Measurements from ENCODE around the gene RAMAC.
"Not testable (repeated sequence)": the region's sequence is repeated elsewhere in the genome, so short reads cannot be mapped to it uniquely, and the experiment has no call there.

Gene RAMAC

DNA sequence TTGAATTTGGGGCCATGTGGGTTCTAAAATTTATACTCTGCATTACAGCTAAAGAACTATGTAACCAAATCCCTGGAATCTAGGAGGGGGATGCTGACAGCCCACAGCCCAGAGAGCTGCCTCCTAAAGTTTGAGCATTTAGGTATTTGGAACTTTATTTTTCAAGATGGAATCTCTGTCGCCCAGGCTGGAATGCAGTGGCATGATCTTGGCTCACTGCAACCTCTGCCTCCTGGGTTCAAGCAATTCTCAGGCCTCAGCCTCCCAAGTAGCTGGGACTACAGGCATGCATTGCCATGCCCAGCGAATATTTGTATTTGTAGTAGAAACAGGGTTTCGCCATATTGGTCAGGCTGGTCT is 14.6 kb downstream of the RAMAC start:
- H3K27ac ChIP-seq; H3K27me3 ChIP-seq (ENCODE audit: insufficient read depth, low read depth); H3K36me3 ChIP-seq (ENCODE audit: insufficient read depth); H4K20me1 ChIP-seq (ENCODE audit: insufficient read depth); H3K4me1 ChIP-seq (ENCODE audit: low read depth, poor library complexity, severe bottlenecking); H3K4me2 ChIP-seq; H3K79me2 ChIP-seq (ENCODE audit: insufficient read depth, low read depth); H3K9ac ChIP-seq; H2AFZ ChIP-seq (ENCODE audit: low read depth); H3K4me3 ChIP-seq (IDR thresholded peaks at IDR 0.05; ENCODE audit: insufficient read depth, low read depth, low read length): not testable (repeated sequence)
- TF ChIP-seq, protein P1, sequence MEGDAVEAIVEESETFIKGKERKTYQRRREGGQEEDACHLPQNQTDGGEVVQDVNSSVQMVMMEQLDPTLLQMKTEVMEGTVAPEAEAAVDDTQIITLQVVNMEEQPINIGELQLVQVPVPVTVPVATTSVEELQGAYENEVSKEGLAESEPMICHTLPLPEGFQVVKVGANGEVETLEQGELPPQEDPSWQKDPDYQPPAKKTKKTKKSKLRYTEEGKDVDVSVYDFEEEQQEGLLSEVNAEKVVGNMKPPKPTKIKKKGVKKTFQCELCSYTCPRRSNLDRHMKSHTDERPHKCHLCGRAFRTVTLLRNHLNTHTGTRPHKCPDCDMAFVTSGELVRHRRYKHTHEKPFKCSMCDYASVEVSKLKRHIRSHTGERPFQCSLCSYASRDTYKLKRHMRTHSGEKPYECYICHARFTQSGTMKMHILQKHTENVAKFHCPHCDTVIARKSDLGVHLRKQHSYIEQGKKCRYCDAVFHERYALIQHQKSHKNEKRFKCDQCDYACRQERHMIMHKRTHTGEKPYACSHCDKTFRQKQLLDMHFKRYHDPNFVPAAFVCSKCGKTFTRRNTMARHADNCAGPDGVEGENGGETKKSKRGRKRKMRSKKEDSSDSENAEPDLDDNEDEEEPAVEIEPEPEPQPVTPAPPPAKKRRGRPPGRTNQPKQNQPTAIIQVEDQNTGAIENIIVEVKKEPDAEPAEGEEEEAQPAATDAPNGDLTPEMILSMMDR (conservative IDR thresholded peaks at IDR 0.05; ENCODE audit: low read depth, low read length): 0 out of 2 replicates have a peak, but pooled peaks have one; percentile 16

DNA sequence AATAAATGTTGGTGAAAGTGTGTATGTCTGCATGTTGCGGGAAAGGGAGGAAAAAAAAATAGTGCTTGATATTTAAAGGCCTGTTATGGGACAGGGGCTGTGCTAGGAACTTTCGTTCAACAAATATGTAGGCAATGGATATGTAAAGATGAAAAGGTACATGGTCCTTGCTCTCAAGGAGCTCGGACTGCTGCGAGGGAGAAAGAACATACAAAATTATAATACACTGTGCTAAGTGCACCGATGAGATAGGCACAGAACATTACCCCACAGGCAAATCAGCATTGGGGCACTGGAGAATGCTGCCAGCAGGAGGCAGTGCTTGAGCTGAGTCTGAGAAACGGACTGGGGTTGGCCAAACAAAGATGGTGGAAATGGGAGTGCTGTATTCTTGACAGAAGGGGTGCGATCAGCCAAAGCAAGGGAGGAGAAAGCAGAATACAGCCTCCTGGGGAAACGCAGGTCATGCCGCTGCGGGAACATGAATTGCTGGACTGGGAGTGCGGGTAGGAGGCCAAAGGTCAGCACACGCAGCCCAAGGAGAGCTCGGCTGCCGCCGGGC is 24.8 kb downstream of the RAMAC start:
- H3K4me2 ChIP-seq: peak overlapping the region; percentile 74
- H3K36me3 ChIP-seq (ENCODE audit: insufficient read depth): 0 out of 2 replicates have a peak, but pooled peaks cover 4% of the 10 kb centered on the region
- peaks cover 14% of the 10 kb centered on the region for H3K79me2 ChIP-seq (ENCODE audit: insufficient read depth, low read depth)
- peak overlapping the region; percentile 54 for H3K27ac ChIP-seq
- peak overlapping the region; percentile 76; the same call in 1 of the 2 replicates for H2AFZ ChIP-seq (ENCODE audit: low read depth)
- H3K9ac ChIP-seq: peak overlapping the region; percentile 43; the same call in 1 of the 2 replicates
- H3K4me1 ChIP-seq (ENCODE audit: low read depth, poor library complexity, severe bottlenecking): peaks cover 33% of the 10 kb centered on the region
- TF ChIP-seq, protein P1 (conservative IDR thresholded peaks at IDR 0.05; ENCODE audit: low read depth, low read length): peak; percentile 71
- no peaks in the 10 kb centered on the region for H3K27me3 ChIP-seq (ENCODE audit: insufficient read depth, low read depth)
- H3K4me3 ChIP-seq (IDR thresholded peaks at IDR 0.05; ENCODE audit: insufficient read depth, low read depth, low read length): peak overlapping the region; percentile 23
- H4K20me1 ChIP-seq (ENCODE audit: insufficient read depth): no peaks in the 10 kb centered on the region

DNA sequence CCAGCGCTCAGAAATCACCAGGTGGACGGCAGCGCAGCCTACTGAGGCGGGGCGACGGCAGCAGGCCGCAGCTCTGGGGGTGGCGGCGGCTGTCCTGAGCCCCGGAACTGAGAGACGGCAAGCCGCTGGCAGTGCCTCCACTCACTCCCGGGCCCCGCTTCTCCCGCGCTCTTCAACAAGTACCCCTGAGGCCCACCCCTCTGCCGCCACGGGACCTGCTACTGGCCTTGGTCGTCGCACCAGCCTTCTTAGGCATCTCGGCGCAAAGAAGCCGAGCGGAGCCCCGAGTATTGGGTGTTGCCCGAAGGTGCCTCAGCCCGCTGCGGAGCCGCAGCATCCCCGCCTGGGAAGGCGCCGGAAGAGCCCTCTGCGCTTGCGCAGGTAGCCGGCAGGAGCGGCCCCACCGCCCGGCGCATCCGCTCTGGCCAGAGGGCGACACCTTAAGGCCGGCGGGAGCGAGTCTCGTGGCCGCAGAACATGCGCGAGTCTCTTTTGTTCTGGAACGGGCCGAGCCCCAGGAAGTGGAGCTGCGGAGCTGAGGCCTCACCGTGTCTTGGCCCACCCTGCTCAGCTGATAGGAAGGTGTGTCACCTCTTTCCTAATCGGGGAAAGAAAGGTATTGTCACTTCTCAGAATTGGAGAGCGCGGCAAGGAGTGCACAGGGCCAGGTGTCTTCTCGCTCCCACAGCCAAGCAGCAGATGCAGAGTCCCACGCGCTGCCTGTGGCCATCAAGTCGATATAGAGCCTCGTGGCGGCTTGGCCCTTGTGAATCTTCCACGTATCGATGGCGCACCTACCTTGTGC is 25.5 kb downstream of the RAMAC start, which contains the start of gene C15orf40:
Gene C15orf40 (minus strand): TSS at position 369 of the 805 bp plus-strand sequence. CDS start 32 bp downstream, at position 337.
- peak within 1 kb of the TSS; percentile 43; the same call in 1 of the 2 replicates for H3K9ac ChIP-seq
- H4K20me1 ChIP-seq (ENCODE audit: insufficient read depth): no peaks in the 10 kb centered on the region
- H3K4me2 ChIP-seq: peak within 1 kb of the TSS; percentile 74
- H3K79me2 ChIP-seq (ENCODE audit: insufficient read depth, low read depth): peaks cover 14% of the 10 kb centered on the region
- peak within 1 kb of the TSS; percentile 54 for H3K27ac ChIP-seq
- TF ChIP-seq, protein P1 (conservative IDR thresholded peaks at IDR 0.05; ENCODE audit: low read depth, low read length): no peak
- H2AFZ ChIP-seq (ENCODE audit: low read depth): peak within 1 kb of the TSS; percentile 76
- peaks cover 33% of the 10 kb centered on the region for H3K4me1 ChIP-seq (ENCODE audit: low read depth, poor library complexity, severe bottlenecking)
- no peaks in the 10 kb centered on the region for H3K27me3 ChIP-seq (ENCODE audit: insufficient read depth, low read depth)
- H3K4me3 ChIP-seq (IDR thresholded peaks at IDR 0.05; ENCODE audit: insufficient read depth, low read depth, low read length): peak within 1 kb of the TSS; percentile 23
- 0 out of 2 replicates have a peak, but pooled peaks cover 4% of the 10 kb centered on the region for H3K36me3 ChIP-seq (ENCODE audit: insufficient read depth)

DNA sequence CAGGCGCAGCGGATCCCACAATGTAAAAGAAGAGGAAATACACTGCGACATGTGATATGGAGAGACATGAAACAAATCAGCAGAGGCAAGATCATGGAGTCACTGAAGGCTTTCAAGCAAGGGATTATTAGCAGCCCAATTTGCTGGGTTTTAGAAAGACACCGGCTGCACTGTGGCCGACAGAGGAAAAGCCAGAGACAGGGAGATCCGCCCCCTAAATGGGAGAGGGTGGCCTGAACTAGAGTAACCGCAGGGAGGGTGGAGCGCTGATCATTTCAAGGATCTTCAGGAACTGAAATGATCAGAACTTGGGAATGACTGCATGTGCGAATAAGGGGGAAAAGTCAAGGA is 26.0 kb downstream of the RAMAC start:
- H2AFZ ChIP-seq (ENCODE audit: low read depth): peak overlapping the region; percentile 76
- peak overlapping the region; percentile 74 for H3K4me2 ChIP-seq
- H3K27ac ChIP-seq: peak overlapping the region; percentile 54; the same call in 1 of the 2 replicates
- TF ChIP-seq, protein P1 (conservative IDR thresholded peaks at IDR 0.05; ENCODE audit: low read depth, low read length): no peak
- no peaks in the 10 kb centered on the region for H3K27me3 ChIP-seq (ENCODE audit: insufficient read depth, low read depth)
- H3K4me3 ChIP-seq (IDR thresholded peaks at IDR 0.05; ENCODE audit: insufficient read depth, low read depth, low read length): no peak overlapping the region
- peaks cover 33% of the 10 kb centered on the region for H3K4me1 ChIP-seq (ENCODE audit: low read depth, poor library complexity, severe bottlenecking)
- 0 out of 2 replicates have a peak, but pooled peaks cover 4% of the 10 kb centered on the region for H3K36me3 ChIP-seq (ENCODE audit: insufficient read depth)
- H3K9ac ChIP-seq: peak overlapping the region; percentile 43; the same call in 1 of the 2 replicates
- peaks cover 14% of the 10 kb centered on the region for H3K79me2 ChIP-seq (ENCODE audit: insufficient read depth, low read depth)
- H4K20me1 ChIP-seq (ENCODE audit: insufficient read depth): no peaks in the 10 kb centered on the region
